GM18498 (cell line): Measurements from ENCODE around the gene SETD2.

Experiments used
- ATAC-seq: cut with Tn5 transposase; IDR thresholded peaks from one replicate; pipeline ENCODE4 v1.9.1; 2021; ENCODE audit warnings: mild to moderate bottlenecking, moderate library complexity; ENCODE audit not compliant: unreplicated experiment

SETD2 gene

GRCh38 chr3:46986782-46987310 lies 177.1 kb downstream of the SETD2 start:
- no peak for ATAC-seq

GRCh38 chr3:46986055-46986730 lies 177.7 kb downstream of the SETD2 start:
- ATAC-seq = no peak

- ATAC-seq = no peak
Measured at GRCh38 chr3:46985588-46985987, 178.3 kb downstream of the SETD2 start.

- ATAC-seq = no peak
Measured at GRCh38 chr3:46984591-46985459, 179.1 kb downstream of the SETD2 start.

- no peak for ATAC-seq
Measured at GRCh38 chr3:46982546-46982945, 181.4 kb downstream of the SETD2 start.

GRCh38 chr3:46981932-46982471 lies 181.9 kb downstream of the SETD2 start:
- ATAC-seq = no peak

- ATAC-seq = peak; percentile 8
Measured at GRCh38 chr3:46979958-46980497, 183.9 kb downstream of the SETD2 start.

DNA sequence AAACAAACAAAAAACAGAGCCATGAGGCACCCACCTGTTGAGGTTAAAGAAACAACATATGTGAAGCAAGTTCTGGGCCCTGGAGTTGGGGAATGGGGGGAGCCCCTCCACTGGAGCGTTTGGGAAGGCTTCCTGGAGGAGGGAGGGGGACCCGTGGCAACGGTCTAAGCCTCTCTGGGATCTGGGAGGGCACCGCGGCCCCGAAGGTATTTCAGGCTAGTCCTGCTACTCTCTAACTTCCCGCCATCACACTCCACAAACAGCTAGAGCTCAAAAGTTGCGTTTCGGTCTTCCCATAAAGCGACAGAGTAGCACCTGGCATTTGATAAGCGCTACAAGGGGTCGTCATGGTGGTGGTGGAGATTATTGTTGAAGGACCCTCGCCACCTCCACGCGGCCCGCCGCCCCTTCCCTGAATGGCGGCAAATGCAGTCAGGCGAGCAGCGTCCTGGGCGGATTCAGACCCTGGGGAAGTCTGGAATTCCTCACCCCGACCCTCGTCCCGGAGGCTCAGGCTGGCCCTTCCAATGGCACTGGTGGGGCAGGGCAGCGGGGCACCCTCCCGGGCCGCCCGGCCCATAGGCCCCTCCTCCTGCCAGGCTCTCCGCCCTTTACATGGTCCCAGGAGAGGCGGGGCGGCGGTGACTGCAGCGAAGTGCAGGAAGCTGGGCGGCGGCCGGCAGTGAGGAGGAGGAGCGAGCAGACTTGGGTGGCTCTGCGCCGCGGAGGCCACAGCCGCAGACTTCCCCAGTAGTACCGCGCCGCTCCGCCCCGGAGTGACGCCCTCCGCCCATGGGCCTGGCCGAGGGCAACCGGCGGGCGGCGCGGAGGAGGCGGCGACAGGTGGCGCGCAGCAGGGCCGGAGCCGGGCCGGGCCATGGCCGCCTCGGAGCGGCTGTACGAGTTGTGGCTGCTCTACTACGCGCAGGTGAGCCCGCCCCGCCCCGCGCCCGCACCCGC lies 184.6 kb downstream of the SETD2 start, which contains the start of gene NBEAL2:
TSS of gene NBEAL2 (plus strand) at position 682 of the 960 bp plus-strand sequence. CDS start at position 878, 196 bp downstream.
- ATAC-seq = peak; percentile 73

- ATAC-seq = no peak
Measured at GRCh38 chr3:46978381-46978780, 185.5 kb downstream of the SETD2 start.

DNA sequence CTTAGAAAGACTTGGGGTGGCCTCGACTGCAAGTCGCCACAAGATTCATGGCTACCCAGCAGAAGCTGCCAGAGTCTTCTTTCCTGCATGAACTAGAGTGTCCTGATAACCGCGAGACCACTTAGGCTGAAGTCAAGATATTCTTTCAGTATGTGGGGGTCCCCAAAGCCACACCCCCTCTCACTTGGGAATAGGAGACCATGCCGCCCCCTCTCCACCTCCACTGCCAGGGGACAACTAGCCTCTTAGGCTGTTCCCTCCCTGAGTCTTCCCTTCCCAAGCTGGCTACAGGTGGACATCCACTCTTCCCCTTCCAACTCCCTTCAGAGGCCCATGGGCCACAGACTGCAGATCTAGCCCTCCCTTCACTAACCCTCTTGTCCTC lies 186.1 kb downstream of the SETD2 start:
- no peak for ATAC-seq

DNA sequence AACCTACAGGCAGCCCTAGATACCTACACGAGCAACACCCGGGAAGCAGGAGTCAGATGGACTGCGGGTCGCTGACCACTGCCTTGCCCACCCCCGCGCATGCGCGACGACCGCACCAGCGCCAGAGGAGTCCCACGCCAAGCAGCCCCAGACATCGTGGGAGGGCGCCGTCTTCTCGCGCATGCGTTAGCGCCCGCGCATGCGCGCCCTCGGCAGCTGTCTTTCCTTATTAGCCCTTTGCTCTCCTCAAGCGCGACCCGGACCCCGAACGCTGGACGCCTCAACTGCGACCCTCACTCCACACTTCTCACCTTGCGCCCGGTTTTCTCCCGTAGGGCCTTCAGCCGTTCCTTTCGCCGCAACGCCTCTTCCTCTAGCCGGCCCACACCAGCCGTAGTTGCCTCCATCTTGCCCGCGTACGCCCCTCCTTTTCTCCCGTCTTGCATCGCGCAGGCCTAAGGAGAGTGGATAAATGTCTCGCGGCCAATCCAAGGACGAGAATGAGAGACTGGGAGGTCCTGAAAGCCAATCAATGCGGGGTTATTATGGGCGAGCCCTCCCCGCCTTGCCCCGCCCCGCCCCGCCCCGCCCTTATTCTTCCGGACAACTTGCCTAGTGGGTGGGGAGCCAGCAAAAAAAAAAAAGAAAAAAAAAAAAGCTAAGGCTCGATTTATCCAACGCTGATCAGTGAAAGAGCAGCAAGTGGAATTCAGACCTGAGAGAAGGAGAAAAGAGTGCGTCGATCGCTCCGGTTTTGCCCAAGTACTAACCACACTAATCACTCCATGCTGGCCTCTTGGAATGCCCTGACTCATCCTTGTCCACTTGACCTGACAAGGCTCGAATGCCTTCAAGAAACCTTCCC lies 187.4 kb downstream of the SETD2 start, which contains the start of gene CCDC12:
TSS of gene CCDC12 (minus strand) at position 420 of the 865 bp plus-strand sequence. CDS start at position 407, 13 bp downstream.
- peak; percentile 61 for ATAC-seq

- ATAC-seq = no peak
Measured at GRCh38 chr3:46974421-46975171, 189.3 kb downstream of the SETD2 start.

DNA sequence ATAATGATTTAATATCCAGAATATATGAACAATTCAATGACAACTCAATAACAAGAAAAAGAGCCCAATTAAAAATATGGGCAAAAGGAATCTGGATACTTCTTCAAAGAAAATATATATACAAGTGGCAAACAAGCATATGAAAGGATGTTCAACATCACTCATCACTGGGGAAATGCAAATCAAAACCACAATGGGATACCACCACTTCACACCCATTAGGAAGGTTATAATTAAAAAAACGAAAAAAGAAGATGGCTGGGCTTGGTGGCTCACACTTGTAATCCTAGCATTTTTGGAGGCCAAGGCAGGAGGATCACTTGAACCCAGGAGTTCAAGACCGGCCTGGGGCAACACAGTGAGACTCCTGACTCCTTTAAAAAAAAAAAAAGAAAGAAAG lies 191.5 kb downstream of the SETD2 start:
- ATAC-seq = no peak

GRCh38 chr3:46971742-46972141 lies 192.2 kb downstream of the SETD2 start:
- no peak for ATAC-seq

- no peak for ATAC-seq
Measured at GRCh38 chr3:46971151-46971550, 192.8 kb downstream of the SETD2 start.

- no peak for ATAC-seq
Measured at GRCh38 chr3:46970391-46971091, 193.4 kb downstream of the SETD2 start.

DNA sequence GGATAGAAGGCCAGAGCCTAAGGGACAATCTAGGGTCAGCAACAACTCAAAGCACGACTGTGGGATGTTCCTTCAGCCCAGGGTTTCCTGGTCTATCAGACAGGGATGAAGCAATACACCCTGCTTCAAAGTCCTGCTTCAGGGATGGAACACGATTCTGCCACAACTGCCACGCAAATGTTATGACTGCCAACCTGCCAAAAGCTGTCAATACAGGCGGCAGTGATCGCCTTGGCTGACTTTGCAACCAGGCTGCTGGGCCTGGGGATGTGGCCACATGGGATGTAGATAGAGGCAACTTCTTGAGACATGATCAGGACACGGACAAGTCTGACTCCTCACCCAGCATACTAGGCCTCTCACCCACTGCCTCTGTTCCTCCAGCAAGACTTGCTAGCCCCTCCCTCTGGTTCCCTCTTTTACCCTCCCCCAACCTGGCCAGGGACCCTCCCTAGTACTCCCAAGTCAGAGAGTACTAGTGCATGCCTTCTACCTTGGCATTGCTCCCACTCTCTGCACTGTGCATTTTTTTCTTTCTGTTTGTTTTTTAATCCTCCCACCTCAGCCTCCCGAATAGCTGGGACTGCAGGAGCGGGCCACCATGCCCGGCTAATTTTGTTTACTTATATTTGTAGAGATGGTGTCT lies 195.0 kb downstream of the SETD2 start:
- ATAC-seq = no peak
